SK-N-SH treated with all-trans-retinoic acid at 6 μM for 48 hours (cell line): ENCODE data around the gene TMEM196.

Source experiments
- ATAC-seq: fragments of 200-7000 bp; cut with Tn5 transposase; 3 replicates; pipeline ENCODE4 v1.9.1; 2020; ENCODE audit warnings: mild to moderate bottlenecking, moderate library complexity
- ARNTL ChIP-seq: fragments of 450-650 bp; formaldehyde crosslinking; IDR thresholded peaks from 2 replicates; pipeline ENCODE4 v1.5.0; 2020; ENCODE audit warnings: low read depth, mild to moderate bottlenecking, moderate library complexity, borderline replicate concordance
- BACH2 ChIP-seq: fragments of 250-450 bp; sonication (Bioruptor Pico); IDR thresholded peaks from 2 replicates; pipeline ENCODE4 v1.9.0; 2021; ENCODE audit warnings: mild to moderate bottlenecking, borderline replicate concordance
- CREB5 ChIP-seq: fragments of 250-450 bp; sonication (Bioruptor Pico); IDR thresholded peaks from 2 replicates; pipeline ENCODE4 v1.5.1; 2020; ENCODE audit warnings: low read depth, mild to moderate bottlenecking, moderate library complexity
- CSDC2 ChIP-seq: fragments of 250-450 bp; sonication (Bioruptor Pico); IDR thresholded peaks from 2 replicates; pipeline ENCODE4 v1.5.0; 2020; ENCODE audit warnings: mild to moderate bottlenecking, moderate library complexity
- ESRRG ChIP-seq: fragments of 250-450 bp; sonication (Bioruptor Pico); IDR thresholded peaks from 2 replicates; pipeline ENCODE4 v1.6.1; 2021; ENCODE audit warnings: mild to moderate bottlenecking
- GLIS3 ChIP-seq: fragments of 250-450 bp; sonication (Bioruptor Pico); IDR thresholded peaks from 2 replicates; pipeline ENCODE4 v1.5.0; 2020; ENCODE audit warnings: mild to moderate bottlenecking, moderate library complexity
- ISL1 ChIP-seq: fragments of 250-450 bp; sonication (Bioruptor Pico); IDR thresholded peaks from 2 replicates; pipeline ENCODE4 v2.1.2; 2022; ENCODE audit warnings: mild to moderate bottlenecking, moderate library complexity
- OSR1 ChIP-seq: fragments of 250-450 bp; sonication (Bioruptor Pico); IDR thresholded peaks from 2 replicates; pipeline ENCODE4 v1.8.0; 2022; ENCODE audit warnings: moderate library complexity, mild to moderate bottlenecking, inconsistent platforms
- PPARA ChIP-seq: fragments of 250-450 bp; sonication (Bioruptor Pico); IDR thresholded peaks from 2 replicates; pipeline ENCODE4 v1.5.0; 2020; ENCODE audit warnings: mild to moderate bottlenecking, borderline replicate concordance
- RARB ChIP-seq: fragments of 250-450 bp; sonication (Bioruptor Pico); IDR thresholded peaks from 2 replicates; pipeline ENCODE4 v1.8.0; 2021; ENCODE audit warnings: mild to moderate bottlenecking, moderate library complexity
- SNAI2 ChIP-seq: fragments of 250-450 bp; sonication (Bioruptor Pico); IDR thresholded peaks from 2 replicates; pipeline ENCODE4 v1.5.0; 2020; ENCODE audit warnings: mild to moderate bottlenecking, moderate library complexity
- TCF4 ChIP-seq: fragments of 250-450 bp; sonication (Bioruptor Pico); IDR thresholded peaks from 2 replicates; pipeline ENCODE4 v1.8.0; 2021; ENCODE audit warnings: mild to moderate bottlenecking, moderate library complexity, borderline replicate concordance
- TOX ChIP-seq: fragments of 250-450 bp; sonication (Bioruptor Pico); IDR thresholded peaks from 2 replicates; pipeline ENCODE4 v1.8.0; 2021; ENCODE audit warnings: mild to moderate bottlenecking, moderate library complexity, borderline replicate concordance
- TSHZ2 ChIP-seq: fragments of 250-450 bp; sonication (Bioruptor Pico); IDR thresholded peaks from 2 replicates; pipeline ENCODE4 v1.5.0; 2020; ENCODE audit warnings: mild to moderate bottlenecking, moderate library complexity
- ZC3H10 ChIP-seq: fragments of 250-450 bp; sonication (Bioruptor Pico); IDR thresholded peaks from 2 replicates; pipeline ENCODE4 v1.5.1; 2021; ENCODE audit warnings: mild to moderate bottlenecking, moderate library complexity
- ZFP3 ChIP-seq: fragments of 250-450 bp; sonication (Bioruptor Pico); IDR thresholded peaks from 2 replicates; pipeline ENCODE4 v1.5.0; 2020; ENCODE audit warnings: mild to moderate bottlenecking, moderate library complexity
- ZFP30 ChIP-seq: fragments of 450-650 bp; formaldehyde crosslinking; IDR thresholded peaks from 2 replicates; pipeline ENCODE4 v1.5.0; 2022; ENCODE audit warnings: mild to moderate bottlenecking, moderate library complexity
- ZNF565 ChIP-seq: fragments of 450-650 bp; formaldehyde crosslinking; conservative IDR thresholded peaks from 2 replicates; pipeline ENCODE4 v1.5.0; 2020; ENCODE audit warnings: low read depth, mild to moderate bottlenecking, moderate library complexity
- ZNF70 ChIP-seq: fragments of 450-650 bp; formaldehyde crosslinking; IDR thresholded peaks from 2 replicates; pipeline ENCODE4 v1.5.0; 2020; ENCODE audit warnings: mild to moderate bottlenecking, moderate library complexity
- ZNF8 ChIP-seq: fragments of 450-650 bp; formaldehyde crosslinking; IDR thresholded peaks from 2 replicates; pipeline ENCODE4 v1.5.0; 2020; ENCODE audit warnings: mild to moderate bottlenecking, moderate library complexity
- TF ChIP-seq, protein P1 (sequence below): fragments of 250-450 bp; sonication (Bioruptor Pico); IDR thresholded peaks from 2 replicates; pipeline ENCODE4 v1.8.0; 2021; ENCODE audit warnings: low read depth, mild to moderate bottlenecking, moderate library complexity, borderline replicate concordance
- TF ChIP-seq, protein P2 (sequence below): fragments of 250-450 bp; sonication (Bioruptor Pico); IDR thresholded peaks from 2 replicates; pipeline ENCODE4 v1.8.0; 2020; ENCODE audit warnings: mild to moderate bottlenecking, moderate library complexity, borderline replicate concordance
- TF ChIP-seq, protein P3 (sequence below): fragments of 250-450 bp; sonication (Bioruptor Pico); IDR thresholded peaks from 2 replicates; pipeline ENCODE4 v1.5.1; 2021; ENCODE audit warnings: mild to moderate bottlenecking, moderate library complexity

Gene TMEM196

GRCh38 chr7:19772841-19773760, at the start of gene TMEM196:
Gene TMEM196 (minus strand): TSS chr7:19773617. CDS start chr7:19772696, 921 bp downstream.
- ATAC-seq, result peak; percentile 89

GRCh38 chr7:19816128-19816527, 42.7 kb upstream of the TMEM196 start:
- ATAC-seq, result no peak
- TF ChIP-seq ZFP3 (CRISPR knock-in tag) (no peak), ZNF8 (CRISPR knock-in tag) (no peak), ESRRG (CRISPR knock-in tag) (no peak), ISL1 (CRISPR knock-in tag) (no peak), BACH2 (CRISPR knock-in tag) (no peak), ZFP30 (CRISPR knock-in tag) (no peak), ZC3H10 (CRISPR knock-in tag) (no peak), TOX (no peak), SNAI2 (CRISPR knock-in tag) (no peak), PPARA (CRISPR knock-in tag) (no peak), RARB (CRISPR knock-in tag) (no peak), ARNTL (CRISPR knock-in tag) (no peak)
- TF ChIP-seq, protein P1, sequence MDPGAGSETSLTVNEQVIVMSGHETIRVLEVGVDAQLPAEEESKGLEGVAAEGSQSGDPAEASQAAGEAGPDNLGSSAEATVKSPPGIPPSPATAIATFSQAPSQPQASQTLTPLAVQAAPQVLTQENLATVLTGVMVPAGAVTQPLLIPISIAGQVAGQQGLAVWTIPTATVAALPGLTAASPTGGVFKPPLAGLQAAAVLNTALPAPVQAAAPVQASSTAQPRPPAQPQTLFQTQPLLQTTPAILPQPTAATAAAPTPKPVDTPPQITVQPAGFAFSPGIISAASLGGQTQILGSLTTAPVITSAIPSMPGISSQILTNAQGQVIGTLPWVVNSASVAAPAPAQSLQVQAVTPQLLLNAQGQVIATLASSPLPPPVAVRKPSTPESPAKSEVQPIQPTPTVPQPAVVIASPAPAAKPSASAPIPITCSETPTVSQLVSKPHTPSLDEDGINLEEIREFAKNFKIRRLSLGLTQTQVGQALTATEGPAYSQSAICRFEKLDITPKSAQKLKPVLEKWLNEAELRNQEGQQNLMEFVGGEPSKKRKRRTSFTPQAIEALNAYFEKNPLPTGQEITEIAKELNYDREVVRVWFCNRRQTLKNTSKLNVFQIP (CRISPR knock-in tag), result no peak

More at GRCh38 chr7:19772841-19773760, at the start of gene TMEM196:
- TF ChIP-seq CSDC2 (CRISPR knock-in tag) (no peak), CREB5 (CRISPR knock-in tag) (no peak), ZNF565 (CRISPR knock-in tag) (no peak), OSR1 (CRISPR knock-in tag) (no peak), ZFP30 (CRISPR knock-in tag) (no peak), PPARA (CRISPR knock-in tag) (no peak), TCF4 (CRISPR knock-in tag) (no peak), ZNF70 (no peak), ZNF8 (CRISPR knock-in tag) (no peak), ESRRG (CRISPR knock-in tag) (no peak), ARNTL (CRISPR knock-in tag) (no peak), BACH2 (CRISPR knock-in tag) (no peak), RARB (CRISPR knock-in tag) (no peak), ISL1 (CRISPR knock-in tag) (0 out of 2 replicates have a peak, but pooled peaks have one; percentile 9), ZFP3 (CRISPR knock-in tag) (peak; percentile 39; the same call in 1 of the 2 replicates), GLIS3 (no peak), SNAI2 (CRISPR knock-in tag) (0 out of 2 replicates have a peak, but pooled peaks have one; percentile 26), TSHZ2 (CRISPR knock-in tag) (no peak)
- TF ChIP-seq, protein P2, sequence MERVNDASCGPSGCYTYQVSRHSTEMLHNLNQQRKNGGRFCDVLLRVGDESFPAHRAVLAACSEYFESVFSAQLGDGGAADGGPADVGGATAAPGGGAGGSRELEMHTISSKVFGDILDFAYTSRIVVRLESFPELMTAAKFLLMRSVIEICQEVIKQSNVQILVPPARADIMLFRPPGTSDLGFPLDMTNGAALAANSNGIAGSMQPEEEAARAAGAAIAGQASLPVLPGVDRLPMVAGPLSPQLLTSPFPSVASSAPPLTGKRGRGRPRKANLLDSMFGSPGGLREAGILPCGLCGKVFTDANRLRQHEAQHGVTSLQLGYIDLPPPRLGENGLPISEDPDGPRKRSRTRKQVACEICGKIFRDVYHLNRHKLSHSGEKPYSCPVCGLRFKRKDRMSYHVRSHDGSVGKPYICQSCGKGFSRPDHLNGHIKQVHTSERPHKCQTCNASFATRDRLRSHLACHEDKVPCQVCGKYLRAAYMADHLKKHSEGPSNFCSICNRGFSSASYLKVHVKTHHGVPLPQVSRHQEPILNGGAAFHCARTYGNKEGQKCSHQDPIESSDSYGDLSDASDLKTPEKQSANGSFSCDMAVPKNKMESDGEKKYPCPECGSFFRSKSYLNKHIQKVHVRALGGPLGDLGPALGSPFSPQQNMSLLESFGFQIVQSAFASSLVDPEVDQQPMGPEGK (CRISPR knock-in tag), result no peak
- TF ChIP-seq, protein P3, sequence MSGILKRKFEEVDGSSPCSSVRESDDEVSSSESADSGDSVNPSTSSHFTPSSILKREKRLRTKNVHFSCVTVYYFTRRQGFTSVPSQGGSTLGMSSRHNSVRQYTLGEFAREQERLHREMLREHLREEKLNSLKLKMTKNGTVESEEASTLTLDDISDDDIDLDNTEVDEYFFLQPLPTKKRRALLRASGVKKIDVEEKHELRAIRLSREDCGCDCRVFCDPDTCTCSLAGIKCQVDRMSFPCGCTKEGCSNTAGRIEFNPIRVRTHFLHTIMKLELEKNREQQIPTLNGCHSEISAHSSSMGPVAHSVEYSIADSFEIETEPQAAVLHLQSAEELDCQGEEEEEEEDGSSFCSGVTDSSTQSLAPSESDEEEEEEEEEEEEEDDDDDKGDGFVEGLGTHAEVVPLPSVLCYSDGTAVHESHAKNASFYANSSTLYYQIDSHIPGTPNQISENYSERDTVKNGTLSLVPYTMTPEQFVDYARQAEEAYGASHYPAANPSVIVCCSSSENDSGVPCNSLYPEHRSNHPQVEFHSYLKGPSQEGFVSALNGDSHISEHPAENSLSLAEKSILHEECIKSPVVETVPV (CRISPR knock-in tag), result no peak
- TF ChIP-seq, protein P1 (CRISPR knock-in tag), result no peak
